GM18526 (cell line): Measurements from ENCODE around the gene MXRA8.

ENCODE experiments used
- POLR2A ChIP-seq: IDR thresholded peaks from 3 replicates; pipeline ENCODE4 v1.6.1; 2011; ENCODE audit not compliant: insufficient read length; ENCODE audit errors: extremely low read depth

The MXRA8 gene

DNA sequence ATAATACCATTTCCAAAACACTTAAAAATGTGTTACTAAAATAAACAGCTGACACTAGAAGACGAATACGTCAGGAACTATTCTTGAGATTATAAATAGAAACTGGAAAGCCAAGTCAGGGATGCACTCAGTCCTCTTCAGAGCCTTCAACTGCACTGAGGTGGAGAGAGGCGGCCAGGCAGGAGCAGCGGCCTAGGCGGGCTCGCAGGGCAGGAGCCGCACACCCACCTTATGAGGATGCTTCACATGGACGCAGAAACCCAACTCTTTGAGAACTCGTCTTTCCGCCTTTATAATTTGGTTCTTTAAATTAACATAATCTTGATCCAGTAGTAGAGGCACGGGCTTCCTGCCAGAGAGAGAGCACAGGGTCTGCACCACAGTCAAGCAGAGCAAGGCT lies 36.8 kb upstream of the MXRA8 start:
- TF ChIP-seq POLR2A: no peak

DNA sequence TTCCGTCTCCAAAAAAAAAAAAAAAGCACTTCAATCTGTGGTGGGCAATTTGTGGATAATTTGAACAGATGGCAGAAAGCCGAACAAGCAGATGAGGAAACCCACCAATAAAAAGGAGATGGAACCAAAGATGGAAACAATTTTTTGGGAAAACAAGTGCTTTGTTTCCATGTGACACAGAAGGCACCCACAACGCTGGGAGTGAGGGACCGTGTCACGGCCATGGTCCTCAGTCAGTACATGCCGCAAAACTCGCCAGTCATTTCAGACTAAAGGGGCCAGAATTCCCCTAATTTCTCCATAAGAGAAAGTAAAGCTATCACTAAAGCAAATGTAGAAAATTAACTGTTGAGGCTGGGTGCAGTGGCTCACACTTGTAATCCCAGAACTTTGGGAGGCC lies 35.8 kb upstream of the MXRA8 start:
- TF ChIP-seq POLR2A: no peak

DNA sequence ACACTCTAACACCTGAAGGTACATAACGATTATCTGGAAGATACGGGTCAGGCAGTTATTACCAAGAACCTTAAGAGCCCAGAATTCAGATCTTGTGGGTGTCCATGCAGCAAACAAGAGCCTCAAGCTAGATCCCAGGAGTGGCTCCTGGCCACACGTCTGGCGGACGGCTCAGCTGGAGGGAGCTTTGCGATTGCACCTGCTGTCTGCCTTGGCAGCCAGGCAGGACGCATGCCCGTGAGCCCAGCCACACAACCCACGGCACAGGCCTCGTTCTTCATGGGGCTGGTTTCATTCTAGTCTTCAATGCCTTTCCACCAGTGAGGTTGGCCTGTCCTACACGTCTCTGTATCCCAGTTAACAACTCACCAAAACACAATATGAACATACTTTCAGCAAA lies 35.1 kb upstream of the MXRA8 start:
- TF ChIP-seq POLR2A: no peak

DNA sequence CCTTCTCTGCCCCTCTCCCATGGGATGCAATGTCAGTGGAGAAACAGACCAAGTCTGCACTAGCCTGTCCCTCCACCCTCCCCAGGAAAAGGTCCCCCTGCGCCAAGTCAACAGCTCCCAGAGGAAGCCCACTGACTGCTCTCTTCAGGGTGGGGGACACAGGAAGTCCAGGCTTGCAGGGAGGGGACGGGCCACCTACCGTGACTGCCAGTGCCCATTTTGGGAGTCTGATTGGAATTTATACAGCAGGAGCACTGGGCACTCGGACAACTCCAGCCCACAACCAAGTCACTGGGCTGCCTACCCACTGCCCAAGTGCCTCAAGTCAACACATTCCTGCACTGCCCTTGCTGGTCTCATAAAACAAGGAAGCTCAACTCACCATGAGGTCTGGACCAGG lies 34.7 kb upstream of the MXRA8 start:
- TF ChIP-seq POLR2A: no peak

DNA sequence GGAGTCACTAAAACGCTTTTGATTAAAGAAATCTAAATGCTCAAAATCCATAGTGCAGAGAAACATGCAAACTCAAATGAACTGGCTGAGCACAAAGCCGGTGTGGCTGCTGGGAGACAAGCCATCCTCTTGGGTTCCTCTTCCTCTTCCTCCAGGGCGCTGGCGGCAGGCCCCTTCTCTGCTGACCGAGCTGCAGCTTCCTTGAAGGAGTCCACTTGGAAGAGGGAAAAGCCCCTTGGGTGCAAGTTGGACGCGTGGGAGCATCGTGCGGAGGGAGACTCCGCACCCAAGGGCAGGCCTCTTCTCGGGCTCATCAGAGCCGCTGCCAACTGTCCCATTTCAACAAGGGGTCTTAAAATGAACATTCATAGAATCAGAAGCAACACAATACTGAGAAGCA lies 32.9 kb upstream of the MXRA8 start:
- no peak for TF ChIP-seq POLR2A

DNA sequence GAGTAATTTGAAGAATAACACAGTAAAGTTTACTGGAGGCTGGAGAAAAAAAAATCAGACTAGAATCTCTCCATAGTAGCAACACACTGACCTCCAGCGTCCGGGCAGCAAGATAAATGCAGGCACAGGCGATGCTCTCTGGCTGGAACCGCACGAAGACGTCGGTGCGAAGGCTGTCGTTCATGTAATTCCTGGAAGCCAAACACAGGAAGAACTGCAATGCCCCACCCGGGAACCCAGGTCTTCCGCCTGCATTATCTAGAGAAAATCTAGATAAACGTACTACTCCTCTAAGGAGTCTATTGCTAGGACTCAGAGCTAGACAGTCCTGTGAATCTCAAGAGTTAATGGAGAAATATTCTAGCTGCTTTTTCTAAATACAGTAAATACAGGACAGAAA lies 32.3 kb upstream of the MXRA8 start:
- no peak for TF ChIP-seq POLR2A

DNA sequence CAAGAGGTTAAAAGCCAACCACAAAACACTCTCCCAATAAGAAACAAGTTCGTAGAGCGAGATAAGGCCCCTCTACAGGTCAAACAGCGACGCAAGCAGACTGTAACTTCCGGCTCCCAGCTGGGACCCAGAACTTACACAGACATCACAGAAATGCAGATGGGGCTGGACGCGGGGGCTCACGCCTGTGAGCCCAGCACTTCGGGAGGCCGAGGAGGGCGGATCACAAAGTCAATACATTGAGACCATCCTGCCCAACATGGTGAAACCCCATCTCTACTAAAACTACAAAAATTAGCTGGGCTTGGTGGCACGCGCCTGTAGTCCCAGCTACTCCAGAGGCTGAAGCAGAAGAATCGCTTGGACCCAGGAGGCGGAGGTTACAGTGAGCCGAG lies 29.7 kb upstream of the MXRA8 start:
- TF ChIP-seq POLR2A: no peak

DNA sequence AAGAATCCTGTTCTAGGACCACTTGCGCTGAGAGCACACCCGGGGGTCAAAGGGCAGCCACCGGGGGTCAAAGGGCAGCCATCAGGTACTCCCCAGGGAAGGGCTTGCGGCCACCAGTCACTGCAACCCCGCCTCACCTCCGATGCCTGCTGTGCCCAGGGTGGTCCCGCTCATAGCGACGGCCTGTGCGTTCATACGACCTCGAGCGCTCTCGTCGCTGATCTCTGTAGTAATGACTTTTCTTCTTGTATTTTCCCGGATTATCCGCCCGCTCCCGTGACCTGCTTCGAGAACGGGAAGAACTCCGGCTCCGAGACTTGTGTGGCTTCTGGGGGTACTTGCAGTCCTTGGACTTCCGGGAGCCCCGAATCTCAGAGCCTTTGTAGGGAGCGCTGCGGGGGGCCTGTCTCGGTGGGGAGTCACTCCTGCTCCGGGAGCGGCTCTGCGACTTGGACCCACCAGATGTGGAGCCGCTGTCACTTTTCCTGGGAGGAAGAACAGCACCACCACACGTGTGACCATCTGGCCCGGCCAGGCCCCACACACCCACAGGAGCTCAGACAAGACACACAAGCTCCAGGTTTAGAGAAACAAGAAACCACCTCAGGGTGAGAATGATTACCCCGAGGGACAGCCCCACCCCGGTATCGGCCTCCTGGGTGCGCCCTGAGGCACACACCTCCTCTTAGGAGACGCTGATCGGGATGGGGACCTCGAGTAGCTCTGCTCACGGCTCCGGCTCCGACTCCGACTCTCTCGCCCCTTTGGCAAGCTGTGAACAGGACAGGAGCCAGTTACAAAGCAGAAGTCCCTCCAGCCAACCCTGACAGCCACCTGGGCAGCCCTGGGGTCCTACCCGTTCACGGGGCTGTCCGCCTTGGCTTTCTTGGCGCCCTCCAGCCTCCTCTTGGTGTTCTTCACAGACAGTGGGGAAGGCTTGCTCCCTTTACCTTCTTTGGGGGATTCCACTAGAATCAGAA lies 29.0 kb upstream of the MXRA8 start:
- TF ChIP-seq POLR2A: no peak

DNA sequence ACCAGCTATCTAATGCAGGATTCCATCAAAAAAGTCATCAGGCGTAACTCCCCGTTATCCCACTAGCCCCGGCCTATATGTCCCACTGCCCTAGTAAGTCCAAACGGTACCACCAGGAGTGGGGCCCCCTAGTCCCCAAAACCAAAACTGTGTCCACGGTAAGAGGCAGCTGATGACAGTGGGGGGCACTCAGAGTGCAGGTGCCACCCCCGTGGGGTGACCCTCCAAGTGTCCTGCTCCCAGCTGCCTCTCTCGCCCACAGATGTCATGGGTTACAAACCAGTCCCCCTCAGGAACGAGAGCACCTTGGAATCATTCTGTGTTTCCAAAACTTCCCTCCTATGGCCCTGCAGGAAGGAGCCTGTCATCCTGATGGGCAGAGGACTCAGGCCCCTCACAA lies 27.6 kb upstream of the MXRA8 start:
- TF ChIP-seq POLR2A: no peak

DNA sequence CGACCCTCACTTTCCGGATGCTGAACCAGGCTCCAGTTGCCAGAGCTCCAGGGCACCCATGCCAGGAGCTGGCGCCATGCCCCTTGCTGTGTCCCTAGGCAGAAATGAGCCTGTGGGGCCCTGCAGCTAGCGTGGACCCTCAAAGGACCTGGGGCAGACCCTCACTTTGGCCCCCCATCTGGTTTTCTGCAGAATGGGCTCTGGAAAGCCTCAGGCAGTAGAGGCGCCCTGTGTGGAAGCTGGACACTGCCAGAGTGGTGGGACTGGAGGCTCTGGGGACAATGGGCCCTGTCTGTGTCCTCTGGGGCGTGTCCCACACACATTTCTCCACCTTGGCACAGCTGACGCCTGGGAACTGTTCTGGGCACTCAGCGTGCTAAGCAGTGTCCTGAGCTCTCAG lies 22.9 kb upstream of the MXRA8 start:
- TF ChIP-seq POLR2A: no peak

DNA sequence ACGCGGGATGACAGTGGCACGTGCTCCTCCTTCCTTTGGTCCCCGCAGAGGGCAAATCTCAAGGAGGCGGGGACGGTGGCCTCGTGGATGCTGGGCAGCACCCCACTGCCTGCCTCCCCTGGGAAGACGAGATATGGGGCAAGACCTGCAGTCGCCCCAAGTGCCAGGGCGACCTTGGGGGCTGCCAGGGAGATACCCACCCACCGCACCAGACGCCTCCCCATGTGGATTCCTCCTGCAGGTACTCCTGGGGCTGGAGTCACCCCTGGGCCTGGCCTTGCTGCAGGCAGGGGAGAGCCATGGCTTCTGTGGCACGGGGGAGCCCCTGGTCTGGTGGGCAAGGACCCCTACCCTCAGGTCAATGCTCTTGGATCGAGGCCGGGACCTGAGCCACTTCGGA lies 22.5 kb upstream of the MXRA8 start:
- TF ChIP-seq POLR2A: no peak

DNA sequence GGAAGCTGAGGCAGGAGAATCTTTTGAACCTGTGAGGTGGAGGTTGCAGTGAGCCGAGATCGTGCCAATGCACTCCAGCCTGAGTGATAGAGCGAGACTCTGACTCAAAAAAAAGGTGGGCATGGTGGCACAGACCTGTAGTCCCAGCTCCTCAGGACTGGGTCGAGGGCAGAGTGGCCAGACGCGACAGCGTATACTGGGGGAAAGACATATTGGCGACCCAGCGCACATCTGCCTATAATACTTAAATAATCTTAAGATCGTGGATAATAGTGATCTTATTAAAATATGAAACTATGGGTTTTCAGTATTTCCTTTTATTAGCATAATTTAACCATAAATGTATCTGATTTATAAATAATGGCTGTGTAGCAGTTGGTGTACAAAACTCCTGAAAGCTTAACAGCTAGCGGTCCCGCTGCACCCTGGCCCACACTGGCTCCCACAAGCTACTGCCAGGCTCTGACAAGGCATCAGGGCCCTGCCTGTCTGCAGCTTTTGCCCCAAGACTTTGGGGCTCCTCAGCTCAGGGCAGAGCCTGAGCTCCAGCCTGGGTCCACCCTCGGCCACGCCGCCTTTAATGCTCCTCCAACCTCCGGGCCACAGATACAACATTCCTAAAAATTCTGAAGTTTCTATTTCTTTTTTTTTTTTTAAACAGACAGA lies 19.3 kb upstream of the MXRA8 start:
- TF ChIP-seq POLR2A: no peak

DNA sequence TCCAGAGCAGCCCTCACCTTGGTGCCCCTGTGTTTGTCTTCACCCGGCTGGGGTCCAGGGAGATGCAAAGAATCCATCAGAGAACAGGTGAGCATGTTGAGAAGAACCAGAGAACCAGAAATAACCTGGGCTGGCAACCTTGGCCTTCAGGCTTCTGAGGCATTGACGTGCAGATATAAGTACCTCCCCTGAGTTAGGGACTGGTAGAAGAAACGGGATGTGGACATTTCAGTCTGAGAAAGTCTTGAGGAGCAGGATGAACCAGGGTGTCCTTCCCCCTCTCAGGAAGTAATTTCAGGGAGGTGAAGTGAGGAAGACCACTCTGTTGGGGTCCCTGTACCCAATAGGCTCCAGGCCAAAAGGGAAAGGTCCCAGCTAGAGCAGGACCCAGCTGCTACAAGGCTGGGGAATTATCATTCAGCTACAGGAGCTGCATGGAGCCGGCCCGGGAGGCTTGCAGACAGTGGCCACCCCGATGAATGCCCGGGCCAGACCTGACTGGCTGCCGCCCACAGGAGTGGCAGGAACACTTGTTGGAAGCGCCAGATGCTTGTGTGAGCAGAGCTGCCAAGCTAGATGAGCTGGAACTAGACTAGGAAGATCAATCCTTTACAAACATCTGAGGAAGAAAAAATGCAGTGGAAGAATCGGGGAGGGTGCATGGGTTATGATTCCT lies 18.3 kb upstream of the MXRA8 start:
- TF ChIP-seq POLR2A: no peak

DNA sequence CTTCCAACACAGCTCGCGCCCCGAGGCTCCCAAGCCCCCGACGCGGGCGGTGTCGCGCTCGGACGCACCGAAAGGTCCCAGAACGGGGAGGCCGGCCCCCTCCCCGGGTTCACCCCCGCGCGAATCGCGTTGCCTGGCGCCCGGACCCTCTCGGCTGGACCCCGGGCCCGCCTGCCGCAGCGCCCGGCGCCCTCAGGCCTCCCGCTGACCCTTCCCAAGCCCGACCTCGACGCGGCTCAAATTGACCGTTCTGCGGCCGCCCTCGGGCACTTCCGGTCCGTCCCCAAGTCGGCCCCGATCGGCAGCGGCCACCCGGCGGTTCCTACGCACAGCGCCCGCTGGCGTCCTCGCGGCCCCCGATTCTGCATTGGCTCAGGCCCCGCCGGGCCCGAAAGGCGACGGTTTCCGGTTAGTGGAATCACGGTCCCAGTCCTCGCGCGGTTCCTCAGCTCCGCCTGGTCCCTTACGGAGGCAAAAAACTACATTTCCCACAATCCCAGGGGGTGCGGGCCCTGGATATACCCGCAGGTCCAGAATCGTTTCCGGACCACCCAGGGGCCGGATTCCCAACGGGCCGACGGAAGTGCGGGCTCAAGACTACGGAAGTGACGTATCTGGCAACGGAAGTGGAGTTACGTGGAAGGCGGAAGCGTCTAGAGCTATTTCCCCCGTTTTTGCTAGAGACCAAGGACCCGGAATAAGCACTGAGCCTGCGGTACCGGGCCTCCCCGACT lies 16.7 kb upstream of the MXRA8 start, which contains the start of gene AURKAIP1:
AURKAIP1 (minus strand) TSS at position 279 of the 734 bp plus-strand sequence. CDS start 451 bp downstream, outside the sequence.
- TF ChIP-seq POLR2A: peak; percentile 84

DNA sequence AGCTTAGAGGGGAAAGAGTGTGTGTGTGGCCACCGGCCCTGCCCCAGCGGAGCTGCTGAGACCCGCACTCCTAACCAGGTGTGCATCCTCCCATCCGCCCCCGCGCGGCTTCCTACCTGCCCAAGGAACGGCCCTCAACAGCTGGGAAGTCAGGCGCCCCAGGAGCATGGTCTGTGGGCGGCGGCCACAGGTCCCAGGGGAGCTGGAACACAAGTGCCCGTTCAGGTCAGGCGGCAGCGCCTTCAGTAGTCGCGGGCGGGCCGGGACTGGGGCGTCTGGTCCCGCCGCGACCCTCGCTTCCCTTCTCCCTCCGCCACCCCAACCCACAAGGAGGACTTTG lies 16.2 kb upstream of the MXRA8 start:
- no peak for TF ChIP-seq POLR2A
